Measurements from ENCODE around the gene C9orf78.

Gene C9orf78

GRCh38 chr9:129826759-129827158, 8.3 kb downstream of the C9orf78 start:
- peaks cover 59% of the 10 kb centered on the region for H3K36me3 Mint-ChIP-seq (ENCODE audit: insufficient read depth)
- no peaks in the 10 kb centered on the region for H3K27me3 Mint-ChIP-seq
- H3K4me3 Mint-ChIP-seq = no peak overlapping the region
- H3K9me3 Mint-ChIP-seq = no peaks in the 10 kb centered on the region
- ATAC-seq (replicated peaks; ENCODE audit: extremely low read depth, poor library complexity, severe bottlenecking) (no peak), DNase-seq (ENCODE audit: low spot score in 2 of 2) (no peak)
- H3K27ac Mint-ChIP-seq (ENCODE audit: low read depth) = no peak overlapping the region
- peaks cover 11% of the 10 kb centered on the region for H3K4me1 Mint-ChIP-seq

GRCh38 chr9:129826344-129826743, 8.7 kb downstream of the C9orf78 start:
- Mint-ChIP-seq H3K27me3 (no peaks in the 10 kb centered on the region), H3K4me3 (no peak overlapping the region), H3K36me3 (ENCODE audit: insufficient read depth) (peaks cover 58% of the 10 kb centered on the region), H3K9me3 (no peaks in the 10 kb centered on the region), H3K4me1 (peaks cover 11% of the 10 kb centered on the region), H3K27ac (ENCODE audit: low read depth) (no peak overlapping the region)
- no peak for ATAC-seq (replicated peaks; ENCODE audit: extremely low read depth, poor library complexity, severe bottlenecking)
- no peak for DNase-seq (ENCODE audit: low spot score in 2 of 2)

GRCh38 chr9:129823935-129824601, 11.0 kb downstream of the C9orf78 start, which contains the start of gene TOR1A:
TOR1A (minus strand) TSS chr9:129824136; CDS start chr9:129824085, 51 bp downstream.
- Mint-ChIP-seq H3K4me1 (peaks cover 11% of the 10 kb centered on the region), H3K27ac (ENCODE audit: low read depth) (peak within 1 kb of the TSS; percentile 87), H3K27me3 (no peaks in the 10 kb centered on the region), H3K9me3 (no peaks in the 10 kb centered on the region), H3K4me3 (peak within 1 kb of the TSS; percentile 86), H3K36me3 (ENCODE audit: insufficient read depth) (peaks cover 45% of the 10 kb centered on the region)
- ATAC-seq (replicated peaks; ENCODE audit: extremely low read depth, poor library complexity, severe bottlenecking) (peak; percentile 90), DNase-seq (ENCODE audit: low spot score in 2 of 2) (peak; percentile 89)

GRCh38 chr9:129823542-129823934, 11.5 kb downstream of the C9orf78 start:
- ATAC-seq (replicated peaks; ENCODE audit: extremely low read depth, poor library complexity, severe bottlenecking) (peak; percentile 34), DNase-seq (ENCODE audit: low spot score in 2 of 2) (no peak)
- H3K9me3 Mint-ChIP-seq = no peaks in the 10 kb centered on the region
- H3K27me3 Mint-ChIP-seq = no peaks in the 10 kb centered on the region
- H3K27ac Mint-ChIP-seq (ENCODE audit: low read depth) = peak overlapping the region; percentile 87
- peak overlapping the region; percentile 86 for H3K4me3 Mint-ChIP-seq
- H3K4me1 Mint-ChIP-seq = peaks cover 11% of the 10 kb centered on the region
- peaks cover 45% of the 10 kb centered on the region for H3K36me3 Mint-ChIP-seq (ENCODE audit: insufficient read depth)

GRCh38 chr9:129822898-129823541, 12.1 kb downstream of the C9orf78 start:
- DNase-seq (ENCODE audit: low spot score in 2 of 2) = no peak
- H3K4me3 Mint-ChIP-seq = peak overlapping the region; percentile 86
- H3K9me3 Mint-ChIP-seq = no peaks in the 10 kb centered on the region
- ATAC-seq (replicated peaks; ENCODE audit: extremely low read depth, poor library complexity, severe bottlenecking) = peak; percentile 28
- peak overlapping the region; percentile 87 for H3K27ac Mint-ChIP-seq (ENCODE audit: low read depth)
- peaks cover 11% of the 10 kb centered on the region for H3K4me1 Mint-ChIP-seq
- no peaks in the 10 kb centered on the region for H3K27me3 Mint-ChIP-seq
- H3K36me3 Mint-ChIP-seq (ENCODE audit: insufficient read depth) = peaks cover 41% of the 10 kb centered on the region

GRCh38 chr9:129816501-129817435, 18.3 kb downstream of the C9orf78 start:
- no peaks in the 10 kb centered on the region for H3K9me3 Mint-ChIP-seq
- H3K4me1 Mint-ChIP-seq = peaks cover 24% of the 10 kb centered on the region
- H3K27ac Mint-ChIP-seq (ENCODE audit: low read depth) = peak overlapping the region; percentile 69
- DNase-seq (ENCODE audit: low spot score in 2 of 2) = no peak
- no peaks in the 10 kb centered on the region for H3K27me3 Mint-ChIP-seq
- ATAC-seq (replicated peaks; ENCODE audit: extremely low read depth, poor library complexity, severe bottlenecking) = no peak
- H3K36me3 Mint-ChIP-seq (ENCODE audit: insufficient read depth) = peaks cover 50% of the 10 kb centered on the region
- no peak overlapping the region for H3K4me3 Mint-ChIP-seq

GRCh38 chr9:129815278-129815677, 19.8 kb downstream of the C9orf78 start:
- DNase-seq (ENCODE audit: low spot score in 2 of 2) (no peak), ATAC-seq (replicated peaks; ENCODE audit: extremely low read depth, poor library complexity, severe bottlenecking) (no peak)
- Mint-ChIP-seq H3K36me3 (ENCODE audit: insufficient read depth) (peaks cover 44% of the 10 kb centered on the region), H3K9me3 (no peaks in the 10 kb centered on the region), H3K27ac (ENCODE audit: low read depth) (peak overlapping the region; percentile 62), H3K4me1 (peaks cover 25% of the 10 kb centered on the region), H3K27me3 (no peaks in the 10 kb centered on the region), H3K4me3 (no peak overlapping the region)

GRCh38 chr9:129814432-129815223, 20.4 kb downstream of the C9orf78 start:
- peaks cover 45% of the 10 kb centered on the region for H3K36me3 Mint-ChIP-seq (ENCODE audit: insufficient read depth)

GRCh38 chr9:129813661-129814060, 21.4 kb downstream of the C9orf78 start:
- peaks cover 25% of the 10 kb centered on the region for H3K4me1 Mint-ChIP-seq
- no peaks in the 10 kb centered on the region for H3K9me3 Mint-ChIP-seq
- H3K27ac Mint-ChIP-seq (ENCODE audit: low read depth) = no peak overlapping the region
- DNase-seq (ENCODE audit: low spot score in 2 of 2) = no peak
- peaks cover 47% of the 10 kb centered on the region for H3K36me3 Mint-ChIP-seq (ENCODE audit: insufficient read depth)
- no peak overlapping the region for H3K4me3 Mint-ChIP-seq
- no peak for ATAC-seq (replicated peaks; ENCODE audit: extremely low read depth, poor library complexity, severe bottlenecking)
- no peaks in the 10 kb centered on the region for H3K27me3 Mint-ChIP-seq

More at GRCh38 chr9:129814432-129815223, 20.4 kb downstream of the C9orf78 start:
- Mint-ChIP-seq H3K27ac (ENCODE audit: low read depth) (peak overlapping the region; percentile 62), H3K4me1 (peaks cover 25% of the 10 kb centered on the region), H3K4me3 (no peak overlapping the region), H3K9me3 (no peaks in the 10 kb centered on the region), H3K27me3 (no peaks in the 10 kb centered on the region)
- DNase-seq (ENCODE audit: low spot score in 2 of 2) = no peak
- no peak for ATAC-seq (replicated peaks; ENCODE audit: extremely low read depth, poor library complexity, severe bottlenecking)

- no peak for ATAC-seq (replicated peaks; ENCODE audit: extremely low read depth, poor library complexity, severe bottlenecking)
- Mint-ChIP-seq H3K9me3 (no peaks in the 10 kb centered on the region), H3K36me3 (ENCODE audit: insufficient read depth) (peaks cover 48% of the 10 kb centered on the region), H3K4me3 (no peak overlapping the region), H3K4me1 (peaks cover 25% of the 10 kb centered on the region), H3K27me3 (no peaks in the 10 kb centered on the region), H3K27ac (ENCODE audit: low read depth) (no peak overlapping the region)
- DNase-seq (ENCODE audit: low spot score in 2 of 2) = no peak
Measured at GRCh38 chr9:129812385-129812784, 22.7 kb downstream of the C9orf78 start.

GRCh38 chr9:129811967-129812363, 23.1 kb downstream of the C9orf78 start:
- peaks cover 49% of the 10 kb centered on the region for H3K36me3 Mint-ChIP-seq (ENCODE audit: insufficient read depth)
- H3K4me3 Mint-ChIP-seq = no peak overlapping the region
- DNase-seq (ENCODE audit: low spot score in 2 of 2) = no peak

GRCh38 chr9:129810788-129811187, 24.3 kb downstream of the C9orf78 start:
- peaks cover 46% of the 10 kb centered on the region for H3K36me3 Mint-ChIP-seq (ENCODE audit: insufficient read depth)
- ATAC-seq (replicated peaks; ENCODE audit: extremely low read depth, poor library complexity, severe bottlenecking) (no peak), DNase-seq (ENCODE audit: low spot score in 2 of 2) (no peak)
- H3K9me3 Mint-ChIP-seq = no peaks in the 10 kb centered on the region
- peaks cover 26% of the 10 kb centered on the region for H3K4me1 Mint-ChIP-seq
- no peak overlapping the region for H3K4me3 Mint-ChIP-seq
- no peaks in the 10 kb centered on the region for H3K27me3 Mint-ChIP-seq
- no peak overlapping the region for H3K27ac Mint-ChIP-seq (ENCODE audit: low read depth)

More at GRCh38 chr9:129811967-129812363, 23.1 kb downstream of the C9orf78 start:
- Mint-ChIP-seq H3K9me3 (no peaks in the 10 kb centered on the region), H3K4me1 (peaks cover 25% of the 10 kb centered on the region), H3K27ac (ENCODE audit: low read depth) (no peak overlapping the region), H3K27me3 (no peaks in the 10 kb centered on the region)
- ATAC-seq (replicated peaks; ENCODE audit: extremely low read depth, poor library complexity, severe bottlenecking) = no peak

Data from central memory CD8-positive, alpha-beta T cell (primary cell).